Measurements from ENCODE around the gene KRT1. TPM values are rescaled to one million over a fixed set of nuclear protein-coding genes. Genes with fewer than 3 reads are reported as not detected.

The KRT1 gene
- total and polyA plus RNA-seq, 10 donors: 0.05 to 2.4 (median 0.67) TPM; not detected in 4

DNA sequence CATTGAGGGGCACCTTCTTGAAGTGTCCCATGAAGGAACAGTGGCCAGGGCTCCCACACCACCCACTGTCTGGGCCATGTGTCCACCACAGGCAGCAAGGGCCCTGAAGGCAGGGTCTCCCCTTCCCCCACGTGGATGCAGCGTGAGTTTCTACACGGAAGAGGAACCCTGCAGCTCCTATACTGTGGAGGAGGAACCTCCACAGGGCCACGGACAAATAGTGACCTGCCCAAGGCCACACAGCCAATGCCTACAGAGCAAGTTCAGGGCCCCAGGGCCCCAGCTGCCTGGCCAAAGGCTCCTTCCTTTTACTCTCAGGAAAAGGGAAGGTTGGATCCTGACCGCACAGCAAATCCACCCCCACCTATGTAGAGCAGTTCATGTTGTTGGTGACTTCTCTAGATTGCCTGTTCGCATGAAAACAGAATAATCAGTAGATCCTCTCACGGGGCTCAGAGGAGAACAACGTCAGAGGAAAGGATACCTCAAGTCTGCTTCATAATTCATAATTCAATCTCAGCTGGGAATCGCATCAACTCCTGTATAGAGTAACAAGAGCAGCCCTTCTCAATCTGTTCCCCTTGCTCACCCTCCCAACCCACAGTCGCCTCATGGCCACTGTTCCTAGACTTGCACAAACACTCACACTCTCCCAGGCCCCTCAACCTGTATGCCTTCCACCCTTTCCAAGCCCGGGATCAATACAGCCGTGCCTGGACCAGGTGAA is 50.8 kb downstream of the KRT1 start:
- Histone ChIP-seq H3K27ac (no peak overlapping the region), H3K27me3 (replicated peaks in 1 of 7) (peaks cover 0 to 16% (median 0%) of the 10 kb centered on the region in 7 donors), H3K4me3 (no peak overlapping the region), H3K36me3 (no peaks in the 10 kb centered on the region), H3K9me3 (no peaks in the 10 kb centered on the region), H3K4me1 (peaks cover 0 to 8% (median 0%) of the 10 kb centered on the region in 6 donors)
- intact Hi-C loops (cut with DNase I; ENCODE audit: low total_unique reads): no loop called here
- peak; percentile 65 for DNase-seq
- 62 to 83% (median 79%) methylated on average over 8 to 12 of the region's 12 CpGs for WGBS, 5 donors
- TF ChIP-seq, protein P1, sequence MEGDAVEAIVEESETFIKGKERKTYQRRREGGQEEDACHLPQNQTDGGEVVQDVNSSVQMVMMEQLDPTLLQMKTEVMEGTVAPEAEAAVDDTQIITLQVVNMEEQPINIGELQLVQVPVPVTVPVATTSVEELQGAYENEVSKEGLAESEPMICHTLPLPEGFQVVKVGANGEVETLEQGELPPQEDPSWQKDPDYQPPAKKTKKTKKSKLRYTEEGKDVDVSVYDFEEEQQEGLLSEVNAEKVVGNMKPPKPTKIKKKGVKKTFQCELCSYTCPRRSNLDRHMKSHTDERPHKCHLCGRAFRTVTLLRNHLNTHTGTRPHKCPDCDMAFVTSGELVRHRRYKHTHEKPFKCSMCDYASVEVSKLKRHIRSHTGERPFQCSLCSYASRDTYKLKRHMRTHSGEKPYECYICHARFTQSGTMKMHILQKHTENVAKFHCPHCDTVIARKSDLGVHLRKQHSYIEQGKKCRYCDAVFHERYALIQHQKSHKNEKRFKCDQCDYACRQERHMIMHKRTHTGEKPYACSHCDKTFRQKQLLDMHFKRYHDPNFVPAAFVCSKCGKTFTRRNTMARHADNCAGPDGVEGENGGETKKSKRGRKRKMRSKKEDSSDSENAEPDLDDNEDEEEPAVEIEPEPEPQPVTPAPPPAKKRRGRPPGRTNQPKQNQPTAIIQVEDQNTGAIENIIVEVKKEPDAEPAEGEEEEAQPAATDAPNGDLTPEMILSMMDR (IDR thresholded peaks at IDR 0.05 in 8 of 11, conservative IDR thresholded peaks at IDR 0.05 in 3 of 11): no peak
- TF ChIP-seq POLR2AphosphoS5 (IDR thresholded peaks at IDR 0.05) (no peak), POLR2A (IDR thresholded peaks at IDR 0.05) (no peak)

GRCh38 chr12:52628841-52629240 is 51.4 kb downstream of the KRT1 start:
- Histone ChIP-seq H3K9me3 (peaks cover 0 to 6% (median 0%) of the 10 kb centered on the region in 8 donors), H3K36me3 (no peaks in the 10 kb centered on the region), H3K27ac (no peak overlapping the region), H3K4me3 (no peak overlapping the region), H3K27me3 (replicated peaks in 1 of 7) (peaks cover 0 to 13% (median 0%) of the 10 kb centered on the region in 7 donors), H3K4me1 (peaks cover 0 to 8% (median 0%) of the 10 kb centered on the region in 6 donors)
- 73 to 97% (median 81%) methylated on average over 1 to 2 of the region's 2 CpGs for whole genome bisulfite sequencing, 5 donors
- intact Hi-C loops (cut with DNase I; ENCODE audit: low total_unique reads): no loop called here
- no peak for DNase-seq
- TF ChIP-seq, protein P1 (IDR thresholded peaks at IDR 0.05 in 8 of 11, conservative IDR thresholded peaks at IDR 0.05 in 3 of 11): no peak
- TF ChIP-seq POLR2A (IDR thresholded peaks at IDR 0.05) (no peak), POLR2AphosphoS5 (IDR thresholded peaks at IDR 0.05) (no peak)

DNA sequence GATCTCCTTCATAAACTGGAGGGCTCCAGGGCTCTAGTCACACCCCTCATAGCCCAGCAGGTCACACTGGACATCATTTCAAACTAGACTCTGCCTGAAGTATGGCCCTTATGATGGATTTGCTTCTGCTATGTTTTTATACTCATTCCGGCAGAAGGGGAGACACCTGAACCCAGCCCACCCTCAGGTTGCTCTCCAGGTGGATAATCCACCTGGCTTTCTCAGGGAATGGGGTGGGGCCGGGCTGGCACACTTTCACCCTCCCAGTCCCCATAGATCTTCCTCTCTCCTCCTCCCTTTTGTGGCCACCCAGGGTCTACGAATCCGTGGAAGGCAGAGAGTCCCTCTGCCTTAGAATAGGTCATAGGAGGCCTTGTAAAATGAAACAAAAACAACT is 52.1 kb downstream of the KRT1 start:
- 75 to 90% (median 84%) methylated on average over 4 of the region's 4 CpGs for WGBS, 5 donors
- Histone ChIP-seq H3K9me3 (peaks cover 0 to 12% (median 0%) of the 10 kb centered on the region in 8 donors), H3K27ac (no peak overlapping the region), H3K36me3 (no peaks in the 10 kb centered on the region), H3K27me3 (replicated peaks in 1 of 7) (peaks cover 0 to 13% (median 0%) of the 10 kb centered on the region in 7 donors), H3K4me1 (peaks cover 0 to 8% (median 0%) of the 10 kb centered on the region in 6 donors), H3K4me3 (no peak overlapping the region)
- peak; percentile 23 for DNase-seq
- intact Hi-C loops (cut with DNase I; ENCODE audit: low total_unique reads): no loop called here
- no peak for TF ChIP-seq POLR2A (IDR thresholded peaks at IDR 0.05)
- TF ChIP-seq, protein P1 (IDR thresholded peaks at IDR 0.05 in 8 of 11, conservative IDR thresholded peaks at IDR 0.05 in 3 of 11): no peak

DNA sequence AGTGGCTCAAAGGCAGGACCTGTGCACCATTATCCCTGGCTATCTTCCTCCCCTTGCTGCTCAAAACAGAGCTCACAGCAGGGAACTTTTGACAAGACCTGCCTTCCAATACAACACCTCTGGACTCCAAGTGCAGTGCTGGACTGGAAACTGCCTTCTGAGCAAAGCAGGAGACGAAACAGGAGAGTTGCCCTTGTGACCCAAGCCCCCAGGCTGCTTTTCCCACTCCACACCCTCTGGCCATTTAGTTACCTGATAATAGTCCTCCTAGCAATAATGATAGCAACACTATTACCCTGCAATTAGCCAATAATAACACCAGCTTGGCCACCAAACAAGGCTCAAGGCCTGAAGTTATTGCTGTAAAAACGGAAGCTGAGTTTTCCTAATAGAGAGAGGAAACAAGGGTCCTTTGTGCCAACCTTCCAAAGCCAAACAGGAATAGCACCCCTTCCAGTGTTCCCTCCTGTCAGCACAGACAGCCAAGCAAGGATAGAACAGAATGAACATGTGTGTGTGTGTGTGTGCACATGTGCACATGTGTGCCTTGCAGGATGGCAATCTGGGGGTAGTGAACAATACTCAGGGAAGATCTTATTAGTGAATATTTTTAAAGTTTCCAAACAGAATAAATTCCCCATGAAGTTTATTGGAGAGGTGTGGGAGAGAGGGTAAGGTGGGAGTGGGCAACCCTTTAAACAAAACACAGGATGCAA is 52.7 kb downstream of the KRT1 start:
- peaks cover 0 to 13% (median 0%) of the 10 kb centered on the region in 7 donors for H3K27me3 ChIP-seq (replicated peaks in 1 of 7)

More for the DNA sequence above, 52.7 kb downstream of the KRT1 start:
- Histone ChIP-seq H3K4me1 (peaks cover 0 to 8% (median 0%) of the 10 kb centered on the region in 6 donors), H3K27ac (no peak overlapping the region), H3K36me3 (no peaks in the 10 kb centered on the region), H3K4me3 (no peak overlapping the region), H3K9me3 (peaks cover 0 to 17% (median 0%) of the 10 kb centered on the region in 8 donors)
- no peak for DNase-seq
- intact Hi-C loops (cut with DNase I; ENCODE audit: low total_unique reads): no loop called here
- TF ChIP-seq POLR2A (IDR thresholded peaks at IDR 0.05): no peak
- TF ChIP-seq, protein P1 (IDR thresholded peaks at IDR 0.05 in 8 of 11, conservative IDR thresholded peaks at IDR 0.05 in 3 of 11): no peak
- TF ChIP-seq POLR2AphosphoS5 (IDR thresholded peaks at IDR 0.05): no peak
- WGBS, 5 donors: 55 to 80% (median 73%) methylated on average over 2 of the region's 2 CpGs
